Mucosa of descending colon (tissue), 3 donors: Measurements from ENCODE around the gene RBP4. TPM values are rescaled to one million over a fixed set of nuclear protein-coding genes. Genes with fewer than 3 reads are reported as not detected.

ENCODE experiments used
- ATAC-seq: fragments of 200-7000 bp; cut with Tn5 transposase; one replicate; pipeline ENCODE4 v1.9.1; 2020; ENCODE audit warnings: mild to moderate bottlenecking, moderate library complexity
- DNase-seq, 3 donors: peaks; one replicate each; pipeline ENCODE4 v3.0.0-alpha.2; 2020
- H3K36me3 ChIP-seq: fragments of 200-600 bp; one replicate; pipeline ENCODE4 v1.8.0; 2021; ENCODE audit warnings: low read depth, mild to moderate bottlenecking
- H3K4me1 ChIP-seq: fragments of 200-600 bp; one replicate; pipeline ENCODE4 v1.8.0; 2021; ENCODE audit warnings: low read depth, mild to moderate bottlenecking
- H3K4me3 ChIP-seq: fragments of 200-600 bp; one replicate; pipeline ENCODE4 v1.8.0; 2021; ENCODE audit warnings: mild to moderate bottlenecking
- H3K9me3 ChIP-seq: fragments of 200-600 bp; one replicate; pipeline ENCODE4 v1.8.0; 2021; ENCODE audit warnings: mild to moderate bottlenecking
- CTCF ChIP-seq: fragments of 200-600 bp; IDR thresholded peaks from one replicate; pipeline ENCODE4 v1.8.0; 2022; ENCODE audit warnings: antibody characterized with exemption, mild to moderate bottlenecking
- intact Hi-C, 2 donors: fragments of 100-400 bp; cut with DNase I in 1 of 2; cut with micrococcal nuclease in 1 of 2; formaldehyde crosslinking; loops; one replicate each; pipeline versions ENCODE4 v1.11.0 to v1.11.1; 2022; cut with DNase I, micrococcal nuclease
- total RNA-seq, 3 donors: library from RNA; stranded (reverse); fragmentation: NEBNext Ultra II Directional in 2 of 3; extraction: Animal tissue kit (Norgen Biotek cat#: 25700) in 2 of 3; gene quantifications; one replicate each; pipeline versions ENCODE4 v1.2.1 to v1.2.4, GENCODE V29; 2021 to 2023
- donor health status: DM: no; HTN: no; CAD: no; lungs with moderate emphysema.
- donor health status: DM: no; HTN: no; CAD: no.
- donor health status: DM: no; HTN: yes; CAD: no.

Gene RBP4
- total RNA-seq, 3 donors from 2014 or later, result 5.2 to 7.0 (median 6.6) TPM

- Histone ChIP-seq H3K9me3 (no peaks in the 10 kb centered on the region), H3K36me3 (no peaks in the 10 kb centered on the region), H3K4me3 (no peak overlapping the region), H3K4me1 (peaks cover 15% of the 10 kb centered on the region)
- peak; percentile 58 for ATAC-seq
- TF ChIP-seq CTCF, result no peak
- intact Hi-C loops, result no loop called here
- peak in 1 of 3 donors; percentile 54 for DNase-seq
These were observed 27.8 kb downstream of the RBP4 start for GRCh38 chr10:93573051-93573909.

- intact Hi-C loops, result no loop called here
- no peak for ATAC-seq
- Histone ChIP-seq H3K36me3 (no peaks in the 10 kb centered on the region), H3K4me3 (no peak overlapping the region), H3K9me3 (no peaks in the 10 kb centered on the region), H3K4me1 (peaks cover 11% of the 10 kb centered on the region)
- no peak for DNase-seq
- TF ChIP-seq CTCF, result no peak
These were observed 28.4 kb downstream of the RBP4 start for GRCh38 chr10:93572606-93573005.

- H3K36me3 ChIP-seq, result no peaks in the 10 kb centered on the region
- no peak for ATAC-seq
- H3K4me3 ChIP-seq, result no peak overlapping the region
- H3K4me1 ChIP-seq, result peaks cover 11% of the 10 kb centered on the region
- DNase-seq, result no peak
- no peak for TF ChIP-seq CTCF
- H3K9me3 ChIP-seq, result no peaks in the 10 kb centered on the region
- intact Hi-C loops, result no loop called here
These were observed 30.7 kb downstream of the RBP4 start for GRCh38 chr10:93570383-93570782.

- no peak for DNase-seq
- H3K4me1 ChIP-seq, result peaks cover 8% of the 10 kb centered on the region
- TF ChIP-seq CTCF, result no peak
- no peak overlapping the region for H3K4me3 ChIP-seq
- H3K9me3 ChIP-seq, result no peaks in the 10 kb centered on the region
- no peaks in the 10 kb centered on the region for H3K36me3 ChIP-seq
- ATAC-seq, result no peak
- intact Hi-C loops, result no loop called here
These were observed 33.0 kb downstream of the RBP4 start for GRCh38 chr10:93568105-93568390.

GRCh38 chr10:93567277-93568104 lies 33.5 kb downstream of the RBP4 start:
- ATAC-seq (no peak), DNase-seq (no peak)
- Histone ChIP-seq H3K4me1 (peaks cover 7% of the 10 kb centered on the region), H3K36me3 (no peaks in the 10 kb centered on the region), H3K9me3 (no peaks in the 10 kb centered on the region), H3K4me3 (peak overlapping the region; percentile 11)
- intact Hi-C loops, result no loop called here
- no peak for TF ChIP-seq CTCF
